ENCODE results near the gene VPS35. TPM values are rescaled to one million over a fixed set of nuclear protein-coding genes. Genes with fewer than 3 reads are reported as not detected.

VPS35 gene
- total RNA-seq, 1 donor = 159 TPM

GRCh38 chr16:46732561-46732960 lies 43.6 kb upstream of the VPS35 start:
- H3K4me1 ChIP-seq (ENCODE audit: insufficient read depth, low read length) = no peaks in the 10 kb centered on the region
- no peak overlapping the region for H3K4me2 ChIP-seq (ENCODE audit: insufficient read depth, low read length)
- no peaks in the 10 kb centered on the region for H3K79me2 ChIP-seq (ENCODE audit: insufficient read depth, low read length)
- TF ChIP-seq CTCF (IDR thresholded peaks at IDR 0.05; ENCODE audit: extremely low read depth, low read depth, low read length) = no peak
- H4K20me1 ChIP-seq (ENCODE audit: insufficient read depth, low read length) = no peaks in the 10 kb centered on the region
- DNase-seq (ENCODE audit: insufficient read length, low spot score, missing footprints) = no peak
- H3K4me3 ChIP-seq (ENCODE audit: insufficient read depth, low read length) = no peak overlapping the region
- no peaks in the 10 kb centered on the region for H3K9me3 ChIP-seq (ENCODE audit: low read depth, low read length)
- no peak overlapping the region for H2AFZ ChIP-seq (ENCODE audit: low read length)
- no peaks in the 10 kb centered on the region for H3K27me3 ChIP-seq (ENCODE audit: insufficient read depth, low read length)
- H3K27ac ChIP-seq (ENCODE audit: low read depth, low read length) = no peak overlapping the region
- no peaks in the 10 kb centered on the region for H3K36me3 ChIP-seq (ENCODE audit: insufficient read depth, low read length)

GRCh38 chr16:46731691-46732555 lies 42.9 kb upstream of the VPS35 start:
- Histone ChIP-seq H4K20me1 (ENCODE audit: insufficient read depth, low read length) (no peaks in the 10 kb centered on the region), H3K4me2 (ENCODE audit: insufficient read depth, low read length) (no peak overlapping the region)

GRCh38 chr16:46730801-46731690 lies 42.1 kb upstream of the VPS35 start:
- Histone ChIP-seq H3K27me3 (ENCODE audit: insufficient read depth, low read length) (no peaks in the 10 kb centered on the region), H3K9me3 (ENCODE audit: low read depth, low read length) (no peaks in the 10 kb centered on the region), H3K4me3 (ENCODE audit: insufficient read depth, low read length) (no peak overlapping the region), H3K4me1 (ENCODE audit: insufficient read depth, low read length) (no peaks in the 10 kb centered on the region), H2AFZ (ENCODE audit: low read length) (no peak overlapping the region), H3K36me3 (ENCODE audit: insufficient read depth, low read length) (no peaks in the 10 kb centered on the region), H3K4me2 (ENCODE audit: insufficient read depth, low read length) (no peak overlapping the region), H3K79me2 (ENCODE audit: insufficient read depth, low read length) (no peaks in the 10 kb centered on the region), H3K27ac (ENCODE audit: low read depth, low read length) (no peak overlapping the region), H4K20me1 (ENCODE audit: insufficient read depth, low read length) (no peaks in the 10 kb centered on the region)
- no peak for TF ChIP-seq CTCF (IDR thresholded peaks at IDR 0.05; ENCODE audit: extremely low read depth, low read depth, low read length)
- DNase-seq (ENCODE audit: insufficient read length, low spot score, missing footprints) = no peak

More at GRCh38 chr16:46731691-46732555, 42.9 kb upstream of the VPS35 start:
- H3K27ac ChIP-seq (ENCODE audit: low read depth, low read length) = no peak overlapping the region
- H3K79me2 ChIP-seq (ENCODE audit: insufficient read depth, low read length) = no peaks in the 10 kb centered on the region
- no peak overlapping the region for H3K4me3 ChIP-seq (ENCODE audit: insufficient read depth, low read length)
- no peaks in the 10 kb centered on the region for H3K9me3 ChIP-seq (ENCODE audit: low read depth, low read length)
- no peak for DNase-seq (ENCODE audit: insufficient read length, low spot score, missing footprints)
- no peaks in the 10 kb centered on the region for H3K27me3 ChIP-seq (ENCODE audit: insufficient read depth, low read length)
- H3K36me3 ChIP-seq (ENCODE audit: insufficient read depth, low read length) = no peaks in the 10 kb centered on the region
- TF ChIP-seq CTCF (IDR thresholded peaks at IDR 0.05; ENCODE audit: extremely low read depth, low read depth, low read length) = no peak
- H3K4me1 ChIP-seq (ENCODE audit: insufficient read depth, low read length) = no peaks in the 10 kb centered on the region
- H2AFZ ChIP-seq (ENCODE audit: low read length) = no peak overlapping the region

- DNase-seq (ENCODE audit: insufficient read length, low spot score, missing footprints) = no peak
- no peak for TF ChIP-seq CTCF (IDR thresholded peaks at IDR 0.05; ENCODE audit: extremely low read depth, low read depth, low read length)
- H3K4me2 ChIP-seq (ENCODE audit: insufficient read depth, low read length) = no peak overlapping the region
Observed at GRCh38 chr16:46730126-46730525, 41.1 kb upstream of the VPS35 start.

More at GRCh38 chr16:46730126-46730525, 41.1 kb upstream of the VPS35 start:
- Histone ChIP-seq H3K36me3 (ENCODE audit: insufficient read depth, low read length) (no peaks in the 10 kb centered on the region), H3K4me3 (ENCODE audit: insufficient read depth, low read length) (no peak overlapping the region), H3K27me3 (ENCODE audit: insufficient read depth, low read length) (no peaks in the 10 kb centered on the region), H3K79me2 (ENCODE audit: insufficient read depth, low read length) (no peaks in the 10 kb centered on the region), H3K9me3 (ENCODE audit: low read depth, low read length) (no peaks in the 10 kb centered on the region), H3K4me1 (ENCODE audit: insufficient read depth, low read length) (no peaks in the 10 kb centered on the region), H3K27ac (ENCODE audit: low read depth, low read length) (no peak overlapping the region), H2AFZ (ENCODE audit: low read length) (no peak overlapping the region), H4K20me1 (ENCODE audit: insufficient read depth, low read length) (no peaks in the 10 kb centered on the region)

Measured in osteoblast (primary cell).